Gastroesophageal sphincter (tissue), 4 donors: ENCODE results near the gene CORO2B. TPM values are rescaled to one million over a fixed set of nuclear protein-coding genes. Genes with fewer than 3 reads are reported as not detected.
"Not testable (repeated sequence)": the region's sequence is repeated elsewhere in the genome, so short reads cannot be mapped to it uniquely, and the experiment has no call there.

Experiments
- ATAC-seq: fragments of 150-250 bp; one replicate; pipeline ENCODE4 v1.9.1; 2016; ENCODE audit warnings: mild to moderate bottlenecking, moderate library complexity
- H3K27ac ChIP-seq, 4 donors: fragments of 200-600 bp; sonication (generic) in 3 of 4; 1 replicate in 3 of 4; 2 replicates in 1 of 4; pipeline ENCODE4 v1.5.1; 2016 to 2019
- H3K27me3 ChIP-seq: fragments of 200-600 bp; sonication (generic); one replicate; pipeline ENCODE4 v1.5.1; 2019
- H3K36me3 ChIP-seq, 2 donors: fragments of 200-600 bp; sonication (generic); one replicate each; pipeline ENCODE4 v1.5.1; 2019; ENCODE audit warnings: control low read depth in 1 of 2
- H3K4me1 ChIP-seq, 3 donors: fragments of 200-600 bp; sonication (generic); 1 replicate in 2 of 3; 2 replicates in 1 of 3; pipeline ENCODE4 v1.5.1; 2016 to 2019; ENCODE audit warnings: control low read depth in 2 of 3
- H3K4me3 ChIP-seq, 2 donors: fragments of 200-600 bp; sonication (generic); one replicate each; pipeline ENCODE4 v1.5.1; 2019; ENCODE audit warnings: mild to moderate bottlenecking in 1 of 2, moderate library complexity in 1 of 2
- H3K9me3 ChIP-seq, 3 donors: fragments of 200-600 bp; sonication (generic); one replicate each; pipeline ENCODE4 v1.5.1; 2017 to 2019; ENCODE audit warnings: control low read depth in 2 of 3
- CTCF ChIP-seq, 4 experiments: fragments of 200-600 bp in 2 of 4; fragments of 450-650 bp in 2 of 4; sonication (generic) in 1 of 4; IDR thresholded peaks; one replicate each; pipeline ENCODE4 v1.5.1; 2017 to 2019; ENCODE audit warnings: antibody characterized with exemption in 4 of 4, mild to moderate bottlenecking in 2 of 4, moderate library complexity in 2 of 4
- EP300 ChIP-seq: sonication (generic); formaldehyde crosslinking; IDR thresholded peaks from one replicate; pipeline ENCODE4 v1.6.1; 2017; ENCODE audit warnings: antibody characterized with exemption, mild to moderate bottlenecking
- POLR2A ChIP-seq, 2 donors: fragments of 450-650 bp; IDR thresholded peaks; one replicate each; pipeline ENCODE4 v1.6.1; 2017; ENCODE audit warnings: antibody characterized with exemption in 2 of 2, mild to moderate bottlenecking in 2 of 2, moderate library complexity in 1 of 2
- POLR2AphosphoS5 ChIP-seq: sonication (generic); formaldehyde crosslinking; IDR thresholded peaks from one replicate; pipeline ENCODE4 v1.6.1; 2017; ENCODE audit warnings: antibody characterized with exemption
- WGBS, 2 donors: methylation state at CpG; one replicate each; pipeline ENCODE4 v1.1.5; 2018; ENCODE audit warnings: low coverage in 1 of 2; 5-methylcytosine and 5-hydroxymethylcytosine counted together
- total RNA-seq, 4 donors: library from RNA; depleted of rRNA; stranded (reverse); fragments of >200 nt; gene quantifications; one replicate each; pipeline ENCODE4 v1.1.0, GENCODE V29; 2016

CORO2B gene
- total RNA-seq, 4 donors from 2014 or later = 3.2 to 9.1 (median 6.6) TPM

DNA sequence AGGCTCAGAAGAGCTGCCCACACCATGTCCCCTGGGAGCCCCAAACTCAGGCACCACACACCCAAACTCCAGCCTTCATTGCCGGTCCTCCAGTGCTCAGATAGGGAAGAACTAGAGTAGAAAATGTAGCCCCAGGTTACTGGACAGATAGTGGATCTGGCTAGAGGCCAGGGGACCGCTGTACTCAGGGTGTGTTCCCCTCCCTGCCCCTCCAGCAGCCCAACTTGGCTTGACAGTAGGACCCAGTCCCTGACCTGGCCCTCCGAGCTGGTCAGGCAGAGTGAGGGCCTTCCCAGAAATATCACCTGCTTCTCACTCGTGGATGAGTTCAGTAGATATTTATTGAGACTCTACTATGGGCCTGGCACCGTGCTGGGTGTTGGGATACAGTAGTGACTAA is 100.0 kb downstream of the CORO2B start:
- WGBS, 2 donors = 94% methylated on average over 5 of the region's 5 CpGs; no CpG with 5 or more reads in 1 of the 2 donors
- no peaks in the 10 kb centered on the region for H3K36me3 ChIP-seq
- H3K27ac ChIP-seq = no peak overlapping the region
- TF ChIP-seq POLR2AphosphoS5 (no peak), CTCF (IDR thresholded peaks at IDR 0.05) (no peak), POLR2A (IDR thresholded peaks at IDR 0.05) (no peak), EP300 (no peak)
- no peak for ATAC-seq
- H3K27me3 ChIP-seq = peaks cover 4% of the 10 kb centered on the region
- H3K4me1 ChIP-seq = peaks cover 0 to 12% (median 0%) of the 10 kb centered on the region in 3 donors
- H3K9me3 ChIP-seq = no peaks in the 10 kb centered on the region
- no peak overlapping the region for H3K4me3 ChIP-seq

DNA sequence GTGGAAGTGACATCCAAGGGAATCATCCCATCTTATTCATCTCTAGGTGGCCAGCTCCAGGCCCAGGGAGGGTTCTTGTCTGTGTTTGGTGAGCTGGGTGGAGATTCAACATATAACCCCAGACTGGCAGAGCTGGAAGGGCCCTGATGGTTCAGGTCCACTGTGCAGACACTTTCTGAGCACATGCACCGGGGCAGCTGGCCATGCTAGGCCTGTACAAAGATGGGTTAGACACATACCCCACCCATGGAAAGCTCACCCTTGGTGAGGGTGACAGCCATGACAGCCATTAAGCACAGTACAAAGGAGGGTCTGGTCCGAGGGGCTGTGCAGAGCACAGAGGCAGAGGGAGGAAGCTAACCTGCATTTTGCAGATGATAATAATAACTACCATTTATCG is 100.4 kb downstream of the CORO2B start:
- Histone ChIP-seq H3K27me3 (peaks cover 3% of the 10 kb centered on the region), H3K9me3 (no peaks in the 10 kb centered on the region), H3K4me1 (peaks cover 0 to 8% (median 0%) of the 10 kb centered on the region in 3 donors), H3K4me3 (no peak overlapping the region), H3K36me3 (no peaks in the 10 kb centered on the region), H3K27ac (no peak overlapping the region)
- no peak for ATAC-seq
- WGBS, 2 donors = 88 to 89% methylated on average over 1 to 3 of the region's 3 CpGs
- TF ChIP-seq POLR2AphosphoS5 (no peak), EP300 (no peak), CTCF (IDR thresholded peaks at IDR 0.05) (no peak), POLR2A (IDR thresholded peaks at IDR 0.05) (no peak)

GRCh38 chr15:68679961-68680371 is 101.2 kb downstream of the CORO2B start:
- no peaks in the 10 kb centered on the region for H3K36me3 ChIP-seq
- H3K4me3 ChIP-seq = no peak overlapping the region
- TF ChIP-seq POLR2A (IDR thresholded peaks at IDR 0.05) = no peak
- no peak for TF ChIP-seq EP300
- TF ChIP-seq CTCF (IDR thresholded peaks at IDR 0.05) = no peak
- no peak for TF ChIP-seq POLR2AphosphoS5
- no peak overlapping the region for H3K27ac ChIP-seq
- no peaks in the 10 kb centered on the region for H3K4me1 ChIP-seq
- peaks cover 3% of the 10 kb centered on the region for H3K27me3 ChIP-seq
- no peak for ATAC-seq
- 67 to 100% methylated on average over 1 of the region's 4 CpGs for WGBS, 2 donors
- H3K9me3 ChIP-seq = no peaks in the 10 kb centered on the region

DNA sequence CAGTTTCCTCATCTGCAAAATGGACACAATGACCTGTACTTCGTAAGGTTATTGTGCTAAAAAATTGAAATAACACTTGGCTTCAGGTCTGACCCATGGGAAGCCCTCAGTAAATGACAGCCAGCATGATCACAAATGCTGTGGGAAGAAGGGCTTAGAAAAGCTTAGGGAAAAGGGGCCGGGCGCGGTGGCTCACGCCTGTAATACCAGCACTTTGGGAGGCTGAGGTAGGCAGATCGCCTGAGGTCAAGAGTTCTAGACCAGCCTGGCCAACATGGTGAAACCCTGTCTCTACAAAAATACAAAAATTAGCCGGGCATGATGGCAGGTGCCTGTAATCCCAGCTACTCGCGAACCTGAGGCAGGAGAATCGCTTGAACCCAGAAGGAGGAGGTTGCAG is 102.0 kb downstream of the CORO2B start:
- 91 to 97% methylated on average over 6 of the region's 10 CpGs for whole genome bisulfite sequencing, 2 donors
- not testable (repeated sequence) for H3K9me3 ChIP-seq, H3K4me1 ChIP-seq, H3K4me3 ChIP-seq, H3K27me3 ChIP-seq, H3K36me3 ChIP-seq, H3K27ac ChIP-seq, ATAC-seq

GRCh38 chr15:68681836-68682235 is 103.0 kb downstream of the CORO2B start:
- TF ChIP-seq CTCF (IDR thresholded peaks at IDR 0.05) = no peak
- TF ChIP-seq POLR2AphosphoS5 = no peak
- no peak for TF ChIP-seq EP300
- no peak for TF ChIP-seq POLR2A (IDR thresholded peaks at IDR 0.05)
- H3K27ac ChIP-seq = no peak overlapping the region
- no peak for ATAC-seq
- H3K36me3 ChIP-seq = no peaks in the 10 kb centered on the region
- no peaks in the 10 kb centered on the region for H3K4me1 ChIP-seq
- no peak overlapping the region for H3K4me3 ChIP-seq
- H3K27me3 ChIP-seq = peaks cover 3% of the 10 kb centered on the region
- WGBS, 2 donors = 40% methylated on average over 1 of the region's 2 CpGs; no CpG with 5 or more reads in 1 of the 2 donors
- H3K9me3 ChIP-seq = no peaks in the 10 kb centered on the region
